ENCODE data around the gene NR1D1. TPM values are rescaled to one million over a fixed set of nuclear protein-coding genes. Genes with fewer than 3 reads are reported as not detected.

Gene NR1D1
- total RNA-seq, 1 experiment from 2014 or later = 63.7 TPM

GRCh38 chr17:40130352-40131042, 30.1 kb upstream of the NR1D1 start:
- DNase-seq (ENCODE audit: low read depth, low spot score) (no peak), ATAC-seq (no peak)
- CTCF ChIA-PET = no interaction called here
- no peak overlapping the region for H2AFZ ChIP-seq (ENCODE audit: low read depth, low read length, poor library complexity, severe bottlenecking)
- no peaks in the 10 kb centered on the region for H3K9me2 ChIP-seq (ENCODE audit: insufficient read depth)
- H3K79me2 ChIP-seq (ENCODE audit: insufficient read depth, low read length) = peaks cover 33% of the 10 kb centered on the region
- no peak overlapping the region for H3K4me2 ChIP-seq (ENCODE audit: low read length)
- POLR2A ChIA-PET = no interaction called here
- no peak overlapping the region for H3K27ac ChIP-seq (ENCODE audit: low read depth, low read length)
- no TSS peak for BruUV-seq (replicated peaks)
- no peak overlapping the region for H3K4me3 ChIP-seq (replicated peaks in 1 of 2; ENCODE audit: low read depth in 1 of 2, low read length in 2 of 2)
- no peaks in the 10 kb centered on the region for H3K4me1 ChIP-seq (ENCODE audit: control insufficient read depth in 1 of 2, insufficient read depth in 2 of 2, low read length in 2 of 2)
- no peaks in the 10 kb centered on the region for H4K20me1 ChIP-seq (ENCODE audit: insufficient read depth)
- no peak overlapping the region for H3K9ac ChIP-seq (ENCODE audit: low read length)
- no peaks in the 10 kb centered on the region for H3K9me3 ChIP-seq (ENCODE audit: control insufficient read depth in 1 of 2, insufficient read depth in 1 of 2, low read depth in 1 of 2, low read length in 2 of 2)
- intact Hi-C loops (cut with micrococcal nuclease) = no loop called here
- no peaks in the 10 kb centered on the region for H3K27me3 ChIP-seq (ENCODE audit: insufficient read depth, low read length)
- TF ChIP-seq POLR2AphosphoS5 (IDR thresholded peaks at IDR 0.05; ENCODE audit: low read depth, low read length) (no peak), ATF3 (IDR thresholded peaks at IDR 0.05) (no peak), SP1 (IDR thresholded peaks at IDR 0.05; ENCODE audit: low read depth) (no peak), POLR2A (IDR thresholded peaks at IDR 0.05; ENCODE audit: borderline replicate concordance, extremely low read depth, insufficient read depth, insufficient read length) (no peak), SIN3A (IDR thresholded peaks at IDR 0.05; ENCODE audit: low read depth) (no peak), CBX3 (IDR thresholded peaks at IDR 0.05; ENCODE audit: low read depth) (no peak), SRF (IDR thresholded peaks at IDR 0.05; ENCODE audit: low read depth) (no peak), FOSL1 (IDR thresholded peaks at IDR 0.05; ENCODE audit: low read depth) (no peak), JUND (IDR thresholded peaks at IDR 0.05) (no peak), MAX (IDR thresholded peaks at IDR 0.05) (no peak), ZFX (IDR thresholded peaks at IDR 0.05) (no peak), TCF7L2 (IDR thresholded peaks at IDR 0.05; ENCODE audit: borderline replicate concordance, extremely low read depth, insufficient read depth, insufficient read length) (no peak), ZNF274 (IDR thresholded peaks at IDR 0.05; ENCODE audit: low read depth, low read length) (no peak), EZH2phosphoT487 (IDR thresholded peaks at IDR 0.05; ENCODE audit: borderline replicate concordance) (no peak), YY1 (IDR thresholded peaks at IDR 0.05; ENCODE audit: extremely low read depth, insufficient replicate concordance, low read depth, low read length) (no peak), ZBTB33 (IDR thresholded peaks at IDR 0.05; ENCODE audit: extremely low read depth, insufficient replicate concordance, low read length) (no peak), EGR1 (IDR thresholded peaks at IDR 0.05; ENCODE audit: low read depth) (no peak)
- RAD21 ChIA-PET (ENCODE audit: low non-redundant PET in 1 of 2, low total read pairs in 2 of 2, uncharacterized antibody in 2 of 2, unreplicated experiment in 2 of 2) = no interaction called here
- H3K36me3 ChIP-seq (ENCODE audit: control insufficient read depth in 1 of 2, insufficient read depth in 2 of 2, low read length in 2 of 2) = peaks cover 56 to 69% of the 10 kb centered on the region in 2 experiments
